ENCODE measurements around the gene COL1A1. TPM values are rescaled to one million over a fixed set of nuclear protein-coding genes. Genes with fewer than 3 reads are reported as not detected.

Gene COL1A1
- total and polyA plus RNA-seq, 2 experiments from 2014 or later: 1,063 to 6,071 TPM

DNA sequence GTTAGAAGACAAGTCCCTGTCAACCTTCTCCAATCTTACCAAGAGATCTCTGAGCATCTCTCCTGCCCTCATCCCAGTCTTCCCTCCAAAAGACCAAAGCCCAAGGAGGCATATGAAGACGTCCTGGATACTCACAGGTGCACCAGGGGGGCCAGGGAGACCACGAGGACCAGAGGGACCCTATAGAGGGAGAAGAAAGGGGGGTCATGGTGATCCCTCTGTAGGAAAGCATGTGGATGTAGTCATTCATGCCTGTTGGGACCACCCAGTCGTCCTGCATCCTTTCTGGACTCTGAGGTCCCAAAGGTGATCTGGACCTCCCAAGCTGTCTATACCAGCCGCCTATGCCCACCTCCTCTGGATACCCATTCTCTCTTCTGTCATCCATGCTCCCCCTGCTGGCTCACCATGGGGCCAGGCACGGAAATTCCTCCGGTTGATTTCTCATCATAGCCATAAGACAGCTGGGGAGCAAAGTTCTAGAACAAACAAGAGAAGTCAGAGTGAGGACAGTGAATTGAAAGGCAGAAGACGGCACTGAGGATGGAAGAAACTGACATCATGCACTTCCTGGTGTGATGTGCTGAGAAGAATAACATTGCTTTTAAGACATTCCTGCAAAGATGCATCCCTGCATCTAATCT, 3.3 kb downstream of the COL1A1 start:
- Histone ChIP-seq H3K4me1 (ENCODE audit: insufficient read depth) (peaks cover 27% of the 10 kb centered on the region), H3K36me3 (replicated peaks; ENCODE audit: insufficient read depth, low read depth) (no peaks in the 10 kb centered on the region), H4K20me1 (ENCODE audit: insufficient read depth, poor library complexity, severe bottlenecking) (peaks cover 48% of the 10 kb centered on the region), H3K4me2 (peak overlapping the region; percentile 70), H3K9me2 (replicated peaks; ENCODE audit: insufficient read depth) (no peaks in the 10 kb centered on the region), H3K27ac (peak overlapping the region; percentile 88), H3K27me3 (peaks cover 4% of the 10 kb centered on the region), H3K79me2 (peaks cover 39% of the 10 kb centered on the region), H3K9me3 (ENCODE audit: low read depth) (no peaks in the 10 kb centered on the region), H3K4me3 (no peak overlapping the region), H2AFZ (no peak overlapping the region)
- DNase-seq (ENCODE audit: low spot score): peak; percentile 84
- 39% methylated on average over 7 of the region's 7 CpGs for WGBS (ENCODE audit: low lambda C conversion rate, missing lambda C conversion rate)
- TF ChIP-seq EZH2phosphoT487 (IDR thresholded peaks at IDR 0.05; ENCODE audit: low read depth, severe bottlenecking, unreplicated experiment): no peak
- TF ChIP-seq, protein P1, sequence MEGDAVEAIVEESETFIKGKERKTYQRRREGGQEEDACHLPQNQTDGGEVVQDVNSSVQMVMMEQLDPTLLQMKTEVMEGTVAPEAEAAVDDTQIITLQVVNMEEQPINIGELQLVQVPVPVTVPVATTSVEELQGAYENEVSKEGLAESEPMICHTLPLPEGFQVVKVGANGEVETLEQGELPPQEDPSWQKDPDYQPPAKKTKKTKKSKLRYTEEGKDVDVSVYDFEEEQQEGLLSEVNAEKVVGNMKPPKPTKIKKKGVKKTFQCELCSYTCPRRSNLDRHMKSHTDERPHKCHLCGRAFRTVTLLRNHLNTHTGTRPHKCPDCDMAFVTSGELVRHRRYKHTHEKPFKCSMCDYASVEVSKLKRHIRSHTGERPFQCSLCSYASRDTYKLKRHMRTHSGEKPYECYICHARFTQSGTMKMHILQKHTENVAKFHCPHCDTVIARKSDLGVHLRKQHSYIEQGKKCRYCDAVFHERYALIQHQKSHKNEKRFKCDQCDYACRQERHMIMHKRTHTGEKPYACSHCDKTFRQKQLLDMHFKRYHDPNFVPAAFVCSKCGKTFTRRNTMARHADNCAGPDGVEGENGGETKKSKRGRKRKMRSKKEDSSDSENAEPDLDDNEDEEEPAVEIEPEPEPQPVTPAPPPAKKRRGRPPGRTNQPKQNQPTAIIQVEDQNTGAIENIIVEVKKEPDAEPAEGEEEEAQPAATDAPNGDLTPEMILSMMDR (IDR thresholded peaks at IDR 0.05; ENCODE audit: poor library complexity): peak; percentile 65
- no peak for TF ChIP-seq EZH2 (IDR thresholded peaks at IDR 0.05; ENCODE audit: borderline replicate concordance)

DNA sequence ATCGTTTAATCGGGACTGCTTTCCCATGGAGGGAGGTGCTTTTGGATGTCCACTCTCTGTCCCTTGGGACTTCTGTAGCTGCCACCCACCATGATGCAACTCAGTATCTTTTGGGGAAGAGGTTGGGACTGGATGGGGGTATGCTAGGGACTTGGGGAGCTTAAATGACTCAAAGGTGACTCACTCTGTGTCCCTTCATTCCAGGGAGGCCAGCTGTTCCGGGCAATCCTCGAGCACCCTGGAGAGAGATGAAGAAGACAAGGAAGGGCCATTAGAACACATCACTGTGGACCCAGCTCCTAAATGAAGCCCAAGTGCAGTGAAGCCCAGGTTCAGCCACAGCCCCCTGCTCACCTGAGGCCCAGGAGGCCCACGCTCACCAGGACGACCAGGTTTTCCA, 4.6 kb downstream of the COL1A1 start:
- Histone ChIP-seq H3K4me2 (peak overlapping the region; percentile 70), H3K27me3 (peaks cover 4% of the 10 kb centered on the region), H4K20me1 (ENCODE audit: insufficient read depth, poor library complexity, severe bottlenecking) (peaks cover 61% of the 10 kb centered on the region), H3K79me2 (peaks cover 43% of the 10 kb centered on the region), H3K36me3 (replicated peaks; ENCODE audit: insufficient read depth, low read depth) (no peaks in the 10 kb centered on the region), H3K9me3 (ENCODE audit: low read depth) (no peaks in the 10 kb centered on the region), H3K9me2 (replicated peaks; ENCODE audit: insufficient read depth) (no peaks in the 10 kb centered on the region), H2AFZ (no peak overlapping the region), H3K27ac (peak overlapping the region; percentile 88), H3K4me3 (no peak overlapping the region), H3K4me1 (ENCODE audit: insufficient read depth) (peaks cover 27% of the 10 kb centered on the region)
- DNase-seq (ENCODE audit: low spot score): no peak
- no peak for TF ChIP-seq EZH2 (IDR thresholded peaks at IDR 0.05; ENCODE audit: borderline replicate concordance)
- TF ChIP-seq, protein P1 (IDR thresholded peaks at IDR 0.05; ENCODE audit: poor library complexity): no peak
- no peak for TF ChIP-seq EZH2phosphoT487 (IDR thresholded peaks at IDR 0.05; ENCODE audit: low read depth, severe bottlenecking, unreplicated experiment)
- 78% methylated on average over 6 of the region's 6 CpGs for WGBS (ENCODE audit: low lambda C conversion rate, missing lambda C conversion rate)

DNA sequence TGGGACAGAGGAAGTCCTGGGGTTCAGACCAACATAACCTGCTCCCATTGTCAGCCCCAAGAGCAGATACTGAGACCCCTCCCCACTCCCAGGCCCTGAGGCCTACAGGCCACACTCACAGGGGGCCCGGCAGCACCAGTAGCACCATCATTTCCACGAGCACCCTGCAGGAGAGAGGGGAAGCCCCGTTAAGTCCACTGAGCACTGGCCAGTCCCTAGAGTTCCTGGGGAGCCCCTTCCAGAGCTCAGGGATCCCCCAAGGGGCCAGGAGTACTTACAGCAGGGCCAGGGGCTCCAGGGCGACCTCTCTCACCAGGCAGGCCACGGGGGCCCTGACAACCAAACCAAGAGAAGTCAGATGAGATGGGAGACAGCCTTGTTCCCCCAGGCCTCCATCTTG, 5.4 kb downstream of the COL1A1 start:
- Histone ChIP-seq H4K20me1 (ENCODE audit: insufficient read depth, poor library complexity, severe bottlenecking) (peaks cover 69% of the 10 kb centered on the region), H3K27me3 (peaks cover 1% of the 10 kb centered on the region), H3K79me2 (peaks cover 40% of the 10 kb centered on the region), H2AFZ (no peak overlapping the region), H3K9me2 (replicated peaks; ENCODE audit: insufficient read depth) (no peaks in the 10 kb centered on the region), H3K9me3 (ENCODE audit: low read depth) (no peaks in the 10 kb centered on the region), H3K4me3 (no peak overlapping the region), H3K4me1 (ENCODE audit: insufficient read depth) (peaks cover 27% of the 10 kb centered on the region), H3K4me2 (peak overlapping the region; percentile 70), H3K27ac (peak overlapping the region; percentile 88), H3K36me3 (replicated peaks; ENCODE audit: insufficient read depth, low read depth) (no peaks in the 10 kb centered on the region)
- WGBS (ENCODE audit: low lambda C conversion rate, missing lambda C conversion rate): 79% methylated on average over 5 of the region's 5 CpGs
- TF ChIP-seq, protein P1 (IDR thresholded peaks at IDR 0.05; ENCODE audit: poor library complexity): no peak
- no peak for TF ChIP-seq EZH2phosphoT487 (IDR thresholded peaks at IDR 0.05; ENCODE audit: low read depth, severe bottlenecking, unreplicated experiment)
- no peak for TF ChIP-seq EZH2 (IDR thresholded peaks at IDR 0.05; ENCODE audit: borderline replicate concordance)
- no peak for DNase-seq (ENCODE audit: low spot score)

All from hepatocyte (in vitro differentiated cells).